GM18502 (cell line): ENCODE results near the gene IL26.
"Not testable (repeated sequence)": the region's sequence is repeated elsewhere in the genome, so short reads cannot be mapped to it uniquely, and the experiment has no call there.

Source experiments
- ATAC-seq: cut with Tn5 transposase; IDR thresholded peaks from one replicate; pipeline ENCODE4 v1.9.1; 2021; ENCODE audit warnings: mild to moderate bottlenecking; ENCODE audit not compliant: unreplicated experiment, poor library complexity

IL26 gene

DNA sequence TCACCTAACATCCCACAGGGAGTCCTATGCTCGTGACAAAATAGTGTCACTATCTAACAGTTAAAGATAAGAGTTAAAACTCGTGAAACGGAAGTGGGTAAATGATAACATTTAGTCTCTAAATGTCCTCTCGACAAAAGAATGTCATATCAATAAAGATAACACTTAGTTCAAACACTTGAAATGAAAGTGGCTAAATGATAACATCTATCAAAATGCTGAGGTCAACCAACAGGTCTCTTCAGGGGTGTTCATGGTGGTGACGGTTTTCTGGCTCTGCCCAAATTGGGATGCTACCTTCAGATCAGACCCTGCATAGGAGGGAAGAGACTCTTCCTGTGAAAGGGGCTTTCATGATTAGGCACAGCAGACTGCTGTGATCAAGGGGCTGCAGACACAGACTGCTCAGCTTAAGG lies 22.1 kb downstream of the IL26 start:
- ATAC-seq = no peak

DNA sequence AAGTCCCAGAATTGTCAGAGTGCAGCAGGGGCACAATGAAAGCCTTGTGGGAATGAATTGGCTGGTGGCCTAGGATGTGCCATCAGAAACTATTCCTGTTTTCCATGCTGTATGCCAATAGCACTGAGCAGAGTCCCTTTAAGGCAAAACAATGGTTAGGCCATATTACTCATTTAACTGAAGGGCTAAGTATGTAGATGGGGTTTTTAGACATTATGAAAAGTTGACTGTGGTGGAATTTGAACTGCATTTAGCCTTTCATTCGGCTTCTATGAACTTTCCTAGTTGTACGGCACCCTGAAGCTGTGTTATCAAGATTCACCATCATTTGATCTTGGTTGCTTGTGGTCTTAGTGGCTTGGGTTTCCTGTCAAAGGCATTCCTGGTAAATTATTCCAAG lies 24.8 kb downstream of the IL26 start:
- ATAC-seq = no peak

DNA sequence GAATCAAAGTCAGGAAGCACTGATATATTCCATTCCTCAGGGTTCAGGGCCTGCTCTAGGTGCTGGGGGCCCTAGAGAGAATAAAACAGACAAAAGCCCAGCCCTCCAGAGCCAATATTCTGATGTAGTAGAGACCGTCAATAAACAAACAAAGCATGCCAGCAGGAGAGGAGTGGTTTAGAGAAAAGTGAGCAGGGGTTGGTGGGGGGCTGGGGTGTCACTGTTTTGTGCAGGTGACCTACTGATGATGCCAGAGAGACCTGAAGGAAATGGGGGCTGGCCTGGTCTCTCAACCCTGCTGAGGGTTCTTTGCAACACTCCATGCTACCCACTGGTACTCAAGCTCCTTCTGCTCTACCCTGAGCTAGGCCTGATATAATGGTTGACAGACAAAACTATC lies 26.5 kb downstream of the IL26 start:
- no peak for ATAC-seq

DNA sequence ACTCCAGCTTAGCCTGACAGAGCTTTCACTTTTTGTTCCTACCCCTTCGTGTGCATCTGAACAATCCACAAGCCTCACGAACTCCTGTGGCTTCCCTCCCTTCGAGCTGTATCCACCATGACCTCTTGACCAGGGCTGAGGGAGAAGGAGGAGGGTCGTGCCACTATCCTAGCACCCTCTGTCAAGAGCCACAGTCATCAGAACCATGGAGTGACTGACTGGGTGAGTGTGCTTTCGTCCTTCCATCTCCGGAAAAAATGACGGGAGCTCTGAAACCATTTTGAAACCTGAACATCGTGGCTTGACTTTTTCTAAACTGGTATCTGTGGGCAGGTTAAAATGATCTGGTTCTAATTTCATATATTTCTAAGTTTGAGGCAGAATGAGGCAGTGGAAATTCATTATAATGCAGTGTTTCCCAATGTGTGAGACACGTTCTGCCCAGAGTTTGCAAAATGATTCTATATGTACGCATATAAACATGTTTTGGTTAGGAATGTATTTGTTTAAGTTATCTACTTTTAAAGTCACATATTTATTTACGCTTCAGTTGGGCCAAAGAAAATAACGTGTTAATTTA lies 27.0 kb downstream of the IL26 start:
- no peak for ATAC-seq

DNA sequence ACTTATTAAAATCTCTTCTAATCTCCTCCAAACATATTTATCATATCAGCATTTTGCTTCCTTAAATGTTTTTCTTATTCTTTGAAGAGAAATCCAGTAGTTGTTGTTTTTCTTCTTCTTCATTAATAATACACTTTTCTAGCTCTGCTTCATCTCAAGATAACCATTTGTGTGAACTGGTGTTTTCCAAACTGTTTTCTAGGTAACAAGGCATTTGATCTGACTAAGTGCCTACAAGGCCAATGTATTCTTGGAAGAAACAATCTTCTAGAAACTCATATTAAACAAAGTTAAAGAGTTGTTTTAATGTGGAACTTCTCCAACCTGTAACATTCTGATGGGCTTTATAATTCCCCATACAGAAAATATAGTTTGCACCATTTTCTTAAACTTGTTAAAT lies 35.3 kb downstream of the IL26 start:
- no peak for ATAC-seq

DNA sequence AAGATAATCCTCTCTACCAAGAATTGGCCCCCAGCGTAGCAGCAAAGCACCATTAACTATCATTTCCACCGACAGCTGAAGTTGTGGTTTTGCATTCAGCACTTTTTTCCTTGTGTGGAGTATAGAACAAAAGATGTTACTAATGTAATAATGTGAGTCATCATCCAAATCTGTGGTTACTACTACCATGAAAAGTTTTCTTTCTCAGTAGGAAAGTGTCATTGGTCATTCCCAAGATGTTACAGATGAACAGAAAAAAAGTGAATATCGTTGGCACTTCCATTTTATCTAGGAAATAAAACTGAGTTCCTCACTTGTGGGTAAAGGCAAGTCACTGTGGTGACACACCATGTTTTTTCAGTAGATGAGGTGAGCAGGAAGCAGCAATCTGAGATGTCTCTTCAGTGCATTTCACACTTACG lies 35.8 kb downstream of the IL26 start:
- ATAC-seq = no peak

DNA sequence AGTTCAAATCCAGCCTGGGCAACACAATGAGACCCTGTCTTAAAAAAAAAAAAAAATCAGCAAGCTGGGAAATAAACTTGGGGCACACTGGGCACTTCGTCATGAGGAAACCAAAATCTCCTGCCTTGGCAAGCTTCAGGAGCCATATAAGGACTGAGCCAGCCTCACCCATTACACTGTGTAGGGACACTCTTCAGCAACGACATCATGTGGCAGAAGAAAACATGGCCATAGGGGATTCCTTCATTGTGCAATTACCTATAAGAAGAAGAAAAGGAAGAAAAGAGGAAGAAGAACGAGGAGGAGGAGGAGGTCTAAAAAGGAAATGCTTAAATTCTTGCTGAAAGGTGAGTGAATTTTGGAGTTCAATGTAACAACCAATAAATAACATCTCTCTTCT lies 40.0 kb downstream of the IL26 start:
- no peak for ATAC-seq

DNA sequence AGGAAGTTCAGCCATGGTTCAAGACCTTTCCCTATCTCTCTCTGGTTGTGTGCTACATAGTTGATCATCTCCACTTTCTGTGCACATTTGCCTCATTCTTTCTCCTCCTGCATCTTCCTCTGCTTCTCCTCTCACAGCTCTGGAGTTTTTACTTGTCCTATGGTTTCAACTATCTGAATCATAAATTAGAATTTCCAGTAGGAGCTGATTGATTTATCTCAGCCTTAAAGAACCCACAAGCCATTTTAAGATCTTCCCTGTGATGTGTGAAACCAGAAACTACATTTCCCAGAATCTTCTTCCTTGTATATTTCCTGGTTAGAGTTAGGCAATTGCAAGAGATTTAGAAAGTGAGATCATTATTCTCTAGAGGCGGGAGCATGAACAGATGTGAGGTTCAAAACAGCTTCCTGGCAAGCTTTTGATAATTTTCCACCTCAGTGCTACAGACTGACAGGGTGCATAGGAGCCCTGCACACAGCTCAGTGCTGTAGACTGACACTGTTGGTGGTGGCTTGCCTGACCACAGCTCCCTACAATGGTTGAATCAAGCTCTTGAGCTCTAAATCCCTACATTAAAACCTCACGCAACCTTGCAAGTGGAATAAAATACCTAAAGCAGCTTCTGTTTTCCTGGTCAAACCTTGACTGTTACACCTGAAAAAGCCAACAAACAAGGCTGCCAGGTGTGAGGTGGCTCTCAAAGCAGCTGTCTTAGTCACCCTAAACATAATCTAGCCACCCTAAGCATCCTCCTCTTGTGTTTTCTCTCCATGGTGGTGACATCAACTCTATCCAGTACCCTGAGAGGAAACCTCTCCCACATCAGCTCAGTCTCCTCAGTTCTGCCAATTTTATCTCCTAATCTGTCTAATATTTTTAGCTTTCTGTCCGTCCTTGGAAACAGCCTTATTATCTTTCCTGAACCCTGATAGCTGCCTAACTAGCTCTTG lies 44.5 kb downstream of the IL26 start:
- peak; percentile 65 for ATAC-seq

DNA sequence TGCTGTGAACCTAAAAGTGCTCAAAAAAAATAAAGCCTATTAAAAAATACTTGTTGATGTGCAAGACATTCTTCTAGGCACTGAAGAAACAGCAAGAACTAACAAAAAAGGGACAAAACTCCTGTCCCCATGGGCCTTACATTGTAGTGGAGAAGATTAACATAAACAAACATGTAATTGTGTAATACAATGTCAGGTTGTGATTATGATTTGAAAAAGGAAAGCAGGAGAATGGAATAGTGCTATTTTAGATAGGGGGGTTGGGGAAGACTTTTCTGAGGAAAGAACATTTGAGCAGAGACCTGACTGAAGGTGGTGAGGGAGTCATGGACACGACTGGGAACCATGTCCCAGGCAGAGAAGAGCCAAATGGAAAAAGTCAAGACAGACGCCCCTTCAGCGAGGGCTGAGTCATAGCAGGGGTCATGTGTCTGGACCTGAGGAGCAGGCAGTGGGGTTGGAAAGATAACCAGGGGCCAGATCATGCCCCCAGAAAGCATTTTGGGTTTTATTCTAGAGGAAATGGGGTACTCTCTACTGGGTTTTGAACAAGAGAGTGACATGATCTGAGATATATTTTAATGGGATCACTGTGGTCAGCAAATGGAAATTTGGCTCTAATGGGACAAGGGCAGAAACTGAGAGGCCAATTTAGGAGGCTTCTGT lies 46.7 kb downstream of the IL26 start:
- no peak for ATAC-seq

DNA sequence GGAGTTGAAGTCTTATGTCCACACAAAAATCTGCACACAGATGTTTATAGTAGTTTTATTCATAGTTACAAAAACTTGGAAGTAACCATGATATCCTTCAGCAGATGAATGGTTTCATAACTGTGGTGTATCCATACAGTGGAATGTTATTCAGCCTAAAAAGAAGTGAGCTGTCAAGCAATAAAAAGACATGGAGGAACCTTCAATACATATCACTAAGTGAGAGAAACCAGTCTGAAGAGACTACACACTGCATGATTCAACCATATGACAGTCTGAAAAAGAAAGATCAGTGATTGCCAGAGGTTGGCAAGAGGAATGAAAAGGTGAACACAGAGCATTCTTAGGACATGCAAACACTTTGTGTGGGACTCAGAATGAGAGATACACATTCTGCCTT lies 47.4 kb downstream of the IL26 start:
- no peak for ATAC-seq

DNA sequence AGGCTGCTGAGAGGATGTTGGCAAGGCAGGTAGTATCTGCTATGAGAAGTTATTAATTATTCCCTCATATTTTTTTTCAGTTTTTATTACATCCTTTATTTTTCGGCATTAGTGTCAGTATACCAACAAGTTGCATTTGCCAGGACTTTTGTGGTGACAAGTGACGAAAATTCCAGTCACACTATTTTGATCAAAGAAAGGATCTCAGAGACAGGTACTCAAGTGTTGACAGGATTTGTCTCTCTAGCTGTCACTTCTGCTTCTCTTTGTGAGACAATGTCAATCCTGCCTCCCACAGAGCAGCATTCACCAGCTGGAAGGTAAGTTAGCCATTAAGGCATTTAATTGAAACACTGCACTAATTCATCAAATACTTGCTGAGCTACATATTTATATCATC lies 48.0 kb downstream of the IL26 start:
- no peak for ATAC-seq

DNA sequence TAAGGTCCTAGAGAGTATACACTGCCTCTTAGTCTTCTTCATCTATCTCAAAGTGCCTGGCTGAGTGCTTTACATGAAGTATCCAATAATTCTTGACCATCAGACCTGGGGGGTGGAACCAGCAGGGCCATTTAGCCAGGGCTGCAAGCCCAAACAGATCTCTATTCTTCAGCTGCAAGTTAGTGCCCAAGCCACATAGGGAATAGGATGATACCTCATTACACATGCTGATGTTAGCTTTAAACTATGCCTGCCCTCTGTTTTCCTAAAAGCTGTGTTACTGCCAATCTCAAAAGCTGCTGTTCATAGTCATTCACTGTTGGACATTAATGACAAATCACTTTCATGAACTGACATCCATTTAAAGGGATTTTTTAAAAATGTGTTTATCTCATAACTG lies 49.4 kb downstream of the IL26 start:
- ATAC-seq = no peak

DNA sequence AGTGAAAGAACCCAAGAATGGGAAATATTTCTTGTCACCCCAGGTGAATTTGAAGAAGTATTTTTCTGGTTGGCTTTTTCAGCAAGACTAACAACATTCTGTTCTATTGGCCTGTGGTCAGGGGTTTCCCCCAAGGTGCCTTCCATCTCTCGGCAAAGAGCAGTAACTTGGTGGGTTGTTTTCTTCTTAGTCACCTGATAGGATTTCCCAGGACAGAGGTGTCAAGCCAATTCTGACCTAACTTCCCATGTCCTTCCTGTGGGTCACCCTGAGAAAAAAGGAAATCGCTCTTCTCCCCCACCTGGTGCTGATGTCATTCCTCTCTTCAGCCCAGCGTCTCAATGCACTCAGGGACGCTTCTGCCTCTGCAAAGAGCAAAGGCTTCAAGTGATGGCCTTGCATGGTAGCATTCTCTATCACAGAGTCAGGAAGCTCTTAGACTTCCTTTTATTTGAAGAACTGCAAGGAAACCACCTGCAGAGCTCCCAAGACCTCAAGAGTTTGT lies 50.0 kb downstream of the IL26 start:
- peak; percentile 96 for ATAC-seq

DNA sequence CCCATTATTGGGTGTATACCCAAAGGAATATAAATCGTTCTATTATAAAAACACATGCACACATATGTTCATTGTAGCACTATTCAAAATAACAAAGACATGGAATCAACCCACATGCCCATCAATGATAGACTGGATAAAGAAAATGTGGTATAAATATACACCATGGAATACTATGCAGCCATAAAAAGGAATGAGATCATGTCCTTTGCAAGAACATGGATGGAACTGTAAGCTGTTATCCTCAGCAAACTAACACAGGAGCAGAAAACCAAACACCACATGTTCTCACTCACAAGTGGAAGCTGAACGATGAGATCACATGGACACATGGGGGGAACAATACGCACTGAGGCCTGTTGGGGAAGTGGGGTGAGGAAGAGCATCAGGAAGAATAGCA lies 50.8 kb downstream of the IL26 start:
- not testable (repeated sequence) for ATAC-seq

DNA sequence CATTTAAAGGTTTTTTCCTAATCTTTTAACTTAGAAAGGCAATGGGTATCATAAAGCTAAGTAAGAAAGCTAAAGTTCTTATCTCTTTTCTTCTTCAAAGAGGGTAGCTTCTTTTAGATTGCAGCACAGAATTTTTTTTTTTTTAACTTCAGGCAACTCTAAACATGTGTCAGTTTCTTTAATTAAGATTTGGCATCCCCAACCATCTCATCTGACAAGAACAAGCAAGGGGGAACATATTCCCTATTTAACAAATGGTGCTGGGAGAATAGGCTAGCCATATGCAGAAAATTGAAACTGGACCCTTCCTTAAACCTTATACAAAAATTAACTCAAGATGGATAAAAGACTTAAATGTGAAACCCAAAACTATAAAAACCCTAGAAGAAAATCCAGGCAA lies 51.8 kb downstream of the IL26 start:
- no peak for ATAC-seq

DNA sequence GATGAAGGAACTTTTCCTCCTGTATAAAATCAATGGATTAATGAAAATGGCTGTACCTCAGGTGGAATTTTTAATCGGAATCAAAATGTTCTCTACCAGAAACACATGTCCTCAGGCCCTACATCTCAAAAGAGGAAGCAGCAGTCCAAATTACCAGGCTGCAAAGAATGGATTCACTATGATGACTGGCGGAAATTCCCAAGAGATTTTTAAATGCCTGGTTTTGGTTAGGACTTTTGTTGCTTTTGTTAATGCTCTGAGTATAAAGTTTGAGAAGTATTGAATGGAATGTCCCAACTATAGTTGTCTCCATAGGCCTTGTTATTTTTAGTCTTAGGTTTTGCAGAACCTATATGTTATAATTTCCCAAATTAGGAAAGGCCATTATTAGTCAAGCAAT lies 54.9 kb downstream of the IL26 start:
- ATAC-seq = no peak

DNA sequence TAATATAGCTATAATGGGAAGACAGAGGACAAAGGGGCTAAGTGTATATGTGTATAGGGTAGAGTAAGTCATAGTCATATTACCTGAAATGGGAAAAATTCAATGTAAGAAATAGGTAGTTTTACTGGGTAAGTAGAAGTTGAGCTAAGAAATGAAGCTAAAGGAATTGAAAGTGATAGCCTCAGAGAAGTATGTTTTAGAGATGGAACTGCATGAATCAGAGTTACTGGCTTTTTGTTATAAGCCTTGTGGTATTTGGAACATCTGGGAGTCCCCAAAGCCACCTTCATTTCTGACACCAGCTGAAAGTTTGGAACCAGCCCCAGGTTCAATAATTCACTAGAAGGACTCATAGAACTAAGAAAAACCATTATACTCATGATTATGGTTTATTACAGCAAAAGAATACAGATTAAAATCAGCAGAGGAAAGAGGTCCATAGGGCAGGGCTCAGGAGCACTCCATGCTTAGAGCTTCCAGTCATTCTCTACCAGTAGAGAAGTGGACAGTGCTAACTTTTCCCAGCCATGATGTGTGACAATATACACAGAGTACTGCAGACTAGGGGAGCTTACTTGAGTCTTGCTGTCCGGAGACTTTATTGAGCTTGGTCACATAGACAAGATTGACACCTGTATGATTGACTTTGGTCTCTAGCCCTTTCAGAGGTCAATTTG lies 56.3 kb downstream of the IL26 start:
- ATAC-seq = no peak

DNA sequence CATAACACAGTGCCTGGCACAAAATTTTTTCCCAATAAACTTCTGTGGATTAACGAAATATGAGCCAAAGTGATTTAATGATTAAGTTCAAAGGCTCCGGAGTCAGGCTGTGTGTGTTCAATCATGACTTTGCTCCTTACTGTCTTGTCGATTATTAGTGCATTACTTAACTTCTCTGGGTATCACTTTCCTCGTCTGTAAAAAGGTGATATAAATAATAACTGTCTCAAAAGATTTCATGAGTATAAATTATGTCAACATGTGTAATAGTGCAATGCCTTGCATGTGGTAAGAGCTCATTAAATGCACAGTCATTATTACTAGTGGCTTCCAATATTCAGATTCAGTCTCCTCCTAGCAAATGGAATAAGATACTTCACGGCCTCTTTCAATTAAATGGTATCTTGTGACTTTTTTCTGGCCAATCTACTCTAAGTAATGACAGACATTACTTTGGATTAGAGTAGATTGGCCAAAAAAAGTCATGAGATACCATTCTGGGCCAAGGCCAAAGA lies 59.2 kb downstream of the IL26 start:
- no peak for ATAC-seq

DNA sequence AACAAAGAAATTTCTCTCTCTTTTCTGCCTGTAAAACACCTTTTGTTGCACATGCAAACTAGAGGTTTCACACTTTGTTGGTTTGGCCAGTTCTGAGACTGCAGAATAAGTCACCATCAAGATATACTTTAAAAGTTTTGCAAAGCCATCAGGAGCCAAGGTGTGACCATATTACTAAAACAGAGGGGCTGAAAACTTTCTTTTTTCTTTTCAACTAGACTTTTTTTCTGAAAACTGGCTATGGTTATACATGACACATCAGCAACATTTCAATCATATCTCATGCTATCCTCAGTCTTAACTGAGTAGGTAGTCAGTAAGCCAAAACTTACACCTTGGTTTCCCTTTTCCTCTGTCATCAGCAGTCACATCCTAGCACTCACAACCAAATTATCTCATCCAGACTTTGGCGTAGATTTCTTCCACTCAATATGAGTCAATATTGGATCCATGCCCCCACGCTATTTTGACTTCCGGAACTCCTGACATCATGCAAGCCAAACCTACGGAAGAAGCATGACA lies 62.0 kb downstream of the IL26 start:
- peak; percentile 70 for ATAC-seq

DNA sequence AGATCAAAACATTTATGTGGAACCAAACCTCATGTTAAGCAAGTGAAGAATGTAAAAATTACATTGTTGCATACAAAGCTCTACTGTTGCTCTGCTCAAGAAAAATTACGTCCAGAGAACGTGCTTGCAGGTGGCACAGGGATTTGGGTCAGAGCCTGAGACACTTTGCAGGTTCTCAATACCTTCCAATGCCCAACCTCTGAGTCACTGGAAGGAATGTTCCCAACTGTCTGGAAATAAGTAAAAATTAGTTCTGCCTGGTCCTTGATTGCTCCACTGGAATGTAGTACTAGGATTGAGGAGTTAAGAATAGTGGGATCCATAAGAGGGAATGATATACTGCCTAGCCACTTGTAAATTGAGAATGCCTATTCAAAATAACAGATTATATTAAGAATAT lies 63.2 kb downstream of the IL26 start:
- no peak for ATAC-seq
